Transverse colon (tissue), 3 donors: ENCODE data around the gene GADL1.

Source experiments
- CTCF ChIP-seq, 5 experiments: fragments of 200-600 bp in 3 of 5; fragments of 450-650 bp in 2 of 5; sonication (generic) in 3 of 5; IDR thresholded peaks; 1 replicate in 2 of 5; 2 replicates in 3 of 5; pipeline ENCODE4 v1.5.1; 2016 to 2017; ENCODE audit warnings: antibody characterized with exemption in 5 of 5, inconsistent platforms in 3 of 5, mild to moderate bottlenecking in 2 of 5, moderate library complexity in 1 of 5
- POLR2A ChIP-seq: fragments of 450-650 bp; IDR thresholded peaks from one replicate; pipeline ENCODE4 v1.6.1; 2016; ENCODE audit warnings: antibody characterized with exemption, mild to moderate bottlenecking, moderate library complexity

- no peak for TF ChIP-seq CTCF (IDR thresholded peaks at IDR 0.05)
- no peak for TF ChIP-seq POLR2A
Observed at GRCh38 chr3:30770387-30770786, 124.1 kb downstream of the GADL1 start.
